ENCODE data around the gene UBE2V1. TPM values are rescaled to one million over a fixed set of nuclear protein-coding genes. Genes with fewer than 3 reads are reported as not detected.

The UBE2V1 gene
- total and polyA plus RNA-seq, 2 donors (not counting 3 experiments of a cell fraction or from before 2014, with no cell fraction given): 145 to 156 TPM

DNA sequence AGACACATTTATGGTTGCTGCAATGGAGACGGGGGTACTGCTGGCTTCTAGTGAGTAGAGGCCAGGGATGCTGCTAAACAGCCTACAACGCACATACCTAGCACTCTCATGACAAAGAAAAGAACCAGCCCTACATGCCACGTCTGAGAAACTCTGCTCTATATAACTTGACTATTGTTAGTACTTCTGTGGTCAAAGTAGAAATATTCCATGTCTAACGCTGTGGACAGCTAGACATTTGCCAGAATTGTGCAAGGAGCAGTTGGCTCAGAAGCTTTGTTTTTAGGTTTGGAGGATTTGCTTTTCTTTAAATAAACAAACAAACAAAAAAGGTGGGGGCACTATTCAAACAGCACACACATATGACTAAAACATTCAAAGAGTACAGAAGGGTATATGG lies 20.5 kb downstream of the UBE2V1 start:
- Histone ChIP-seq H4K20me1 (replicated peaks; ENCODE audit: control insufficient read depth, extremely low read depth, insufficient read depth, low read length) (no peaks in the 10 kb centered on the region), H3K9me3 (replicated peaks; ENCODE audit: control insufficient read depth, insufficient read depth, low read length) (no peaks in the 10 kb centered on the region), H2AFZ (ENCODE audit: low read depth, low read length) (no peak overlapping the region), H3K4me2 (ENCODE audit: insufficient read depth, low read length) (no peak overlapping the region), H3K36me3 (ENCODE audit: control insufficient read depth in 2 of 2, extremely low read depth in 1 of 2, insufficient read depth in 2 of 2, low read length in 2 of 2) (peaks cover 2 to 15% of the 10 kb centered on the region in 2 experiments), H3K27me3 (ENCODE audit: control insufficient read depth in 2 of 2, insufficient read depth in 2 of 2, low read length in 2 of 2) (no peaks in the 10 kb centered on the region), H3K4me3 (replicated peaks in 1 of 3; ENCODE audit: insufficient read depth in 1 of 3, low read depth in 1 of 3, low read length in 3 of 3) (no peak overlapping the region), H3K79me2 (ENCODE audit: control insufficient read depth, insufficient read depth, low read length) (peaks cover 77% of the 10 kb centered on the region), H3K4me1 (ENCODE audit: control insufficient read depth, extremely low read depth, insufficient read depth, low read length) (peaks cover 4% of the 10 kb centered on the region), H3K27ac (ENCODE audit: insufficient read depth, low read depth, low read length) (no peak overlapping the region), H3K9ac (replicated peaks; ENCODE audit: extremely low read depth, insufficient read depth, low read length) (no peak overlapping the region), H3K9me1 (replicated peaks; ENCODE audit: control insufficient read depth, extremely low read depth, insufficient read depth, low read length) (no peaks in the 10 kb centered on the region)
- ChIA-PET CTCF (interaction anchor here (0.9 to 1.7 kb wide), 5 partner anchors 21 to 113 kb away, joined by 3 to 7 read pairs (median 3); no protein-coding TSS in a partner anchor), POLR2A (interaction anchor here (1.2 kb wide), 1 partner anchor 20 kb away, joined by 3 read pairs; no protein-coding TSS in a partner anchor)
- TF ChIP-seq, protein P1, sequence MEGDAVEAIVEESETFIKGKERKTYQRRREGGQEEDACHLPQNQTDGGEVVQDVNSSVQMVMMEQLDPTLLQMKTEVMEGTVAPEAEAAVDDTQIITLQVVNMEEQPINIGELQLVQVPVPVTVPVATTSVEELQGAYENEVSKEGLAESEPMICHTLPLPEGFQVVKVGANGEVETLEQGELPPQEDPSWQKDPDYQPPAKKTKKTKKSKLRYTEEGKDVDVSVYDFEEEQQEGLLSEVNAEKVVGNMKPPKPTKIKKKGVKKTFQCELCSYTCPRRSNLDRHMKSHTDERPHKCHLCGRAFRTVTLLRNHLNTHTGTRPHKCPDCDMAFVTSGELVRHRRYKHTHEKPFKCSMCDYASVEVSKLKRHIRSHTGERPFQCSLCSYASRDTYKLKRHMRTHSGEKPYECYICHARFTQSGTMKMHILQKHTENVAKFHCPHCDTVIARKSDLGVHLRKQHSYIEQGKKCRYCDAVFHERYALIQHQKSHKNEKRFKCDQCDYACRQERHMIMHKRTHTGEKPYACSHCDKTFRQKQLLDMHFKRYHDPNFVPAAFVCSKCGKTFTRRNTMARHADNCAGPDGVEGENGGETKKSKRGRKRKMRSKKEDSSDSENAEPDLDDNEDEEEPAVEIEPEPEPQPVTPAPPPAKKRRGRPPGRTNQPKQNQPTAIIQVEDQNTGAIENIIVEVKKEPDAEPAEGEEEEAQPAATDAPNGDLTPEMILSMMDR (IDR thresholded peaks at IDR 0.05; ENCODE audit: extremely low read depth in 1 of 2, insufficient read depth in 1 of 2, low read depth in 1 of 2, low read length in 2 of 2): no peak
- TF ChIP-seq EZH2 (IDR thresholded peaks at IDR 0.05; ENCODE audit: borderline replicate concordance, low read depth, low read length, severe bottlenecking): no peak
- TF ChIP-seq GATA2 (IDR thresholded peaks at IDR 0.05; ENCODE audit: insufficient read depth, insufficient read length, low read depth, low read length): no peak
- FAIRE-seq: no peak
- dilution Hi-C loops (cut with MboI; ENCODE audit: extremely low pct_ligation_motif_present, low sequenced_read_pairs) (no loop called here), intact Hi-C loops (cut with micrococcal nuclease) (no loop called here)
- no peak for DNase-seq (ENCODE audit: low read depth, low spot score)
- BruUV-seq (replicated peaks): no TSS peak

DNA sequence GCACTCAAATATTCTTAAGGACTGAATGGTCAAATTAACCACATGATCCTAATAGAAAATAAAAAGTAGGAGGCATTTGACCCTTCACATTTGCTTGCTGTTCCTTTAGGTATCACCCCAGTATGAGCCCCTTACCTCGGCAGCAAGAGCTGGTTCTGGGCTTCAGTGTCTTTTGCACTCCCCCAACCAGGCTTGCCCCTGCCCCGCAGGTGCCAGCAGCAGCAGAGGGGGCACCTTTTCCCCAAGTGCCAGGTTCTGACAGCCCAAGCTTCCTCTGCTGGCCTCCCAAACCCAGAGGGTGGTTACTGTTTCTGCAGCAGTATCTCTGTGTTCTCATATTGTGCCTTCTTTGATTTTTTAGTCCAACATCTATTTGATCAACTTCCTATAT lies 23.2 kb downstream of the UBE2V1 start:
- DNase-seq (ENCODE audit: low read depth, low spot score): no peak
- no peak for FAIRE-seq
- no peak for TF ChIP-seq JUN (IDR thresholded peaks at IDR 0.05; ENCODE audit: borderline replicate concordance, insufficient read depth, insufficient read length, low read depth)
- TF ChIP-seq MYC (IDR thresholded peaks at IDR 0.05; ENCODE audit: low read depth, low read length): no peak
- TF ChIP-seq GATA2 (IDR thresholded peaks at IDR 0.05; ENCODE audit: insufficient read depth, insufficient read length, low read depth, low read length): no peak
- TF ChIP-seq POLR2A (IDR thresholded peaks at IDR 0.05; ENCODE audit: low read depth, low read length): no peak
- TF ChIP-seq FOS (IDR thresholded peaks at IDR 0.05; ENCODE audit: borderline replicate concordance, insufficient read depth, low read length): no peak
- TF ChIP-seq, protein P2, sequence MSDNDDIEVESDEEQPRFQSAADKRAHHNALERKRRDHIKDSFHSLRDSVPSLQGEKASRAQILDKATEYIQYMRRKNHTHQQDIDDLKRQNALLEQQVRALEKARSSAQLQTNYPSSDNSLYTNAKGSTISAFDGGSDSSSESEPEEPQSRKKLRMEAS (IDR thresholded peaks at IDR 0.05; ENCODE audit: insufficient read depth, insufficient read length): no peak
- TF ChIP-seq EZH2 (IDR thresholded peaks at IDR 0.05; ENCODE audit: borderline replicate concordance, low read depth, low read length, severe bottlenecking): no peak
- TF ChIP-seq, protein P1 (IDR thresholded peaks at IDR 0.05; ENCODE audit: extremely low read depth in 1 of 2, insufficient read depth in 1 of 2, low read depth in 1 of 2, low read length in 2 of 2): no peak
- no peak for TF ChIP-seq POLR2AphosphoS5 (IDR thresholded peaks at IDR 0.05; ENCODE audit: insufficient read depth, low read depth, low read length)
- Histone ChIP-seq H3K9ac (replicated peaks; ENCODE audit: extremely low read depth, insufficient read depth, low read length) (no peak overlapping the region), H2AFZ (ENCODE audit: low read depth, low read length) (no peak overlapping the region), H3K9me1 (replicated peaks; ENCODE audit: control insufficient read depth, extremely low read depth, insufficient read depth, low read length) (no peaks in the 10 kb centered on the region), H3K4me3 (replicated peaks in 1 of 3; ENCODE audit: insufficient read depth in 1 of 3, low read depth in 1 of 3, low read length in 3 of 3) (no peak overlapping the region), H3K36me3 (ENCODE audit: control insufficient read depth in 2 of 2, extremely low read depth in 1 of 2, insufficient read depth in 2 of 2, low read length in 2 of 2) (peaks cover 2 to 6% of the 10 kb centered on the region in 2 experiments), H4K20me1 (replicated peaks; ENCODE audit: control insufficient read depth, extremely low read depth, insufficient read depth, low read length) (no peaks in the 10 kb centered on the region), H3K27ac (ENCODE audit: insufficient read depth, low read depth, low read length) (no peak overlapping the region), H3K4me1 (ENCODE audit: control insufficient read depth, extremely low read depth, insufficient read depth, low read length) (peaks cover 23% of the 10 kb centered on the region), H3K9me3 (replicated peaks; ENCODE audit: control insufficient read depth, insufficient read depth, low read length) (no peaks in the 10 kb centered on the region), H3K27me3 (ENCODE audit: control insufficient read depth in 2 of 2, insufficient read depth in 2 of 2, low read length in 2 of 2) (no peaks in the 10 kb centered on the region), H3K79me2 (ENCODE audit: control insufficient read depth, insufficient read depth, low read length) (peaks cover 55% of the 10 kb centered on the region), H3K4me2 (ENCODE audit: insufficient read depth, low read length) (no peak overlapping the region)
- dilution Hi-C loops (cut with MboI; ENCODE audit: extremely low pct_ligation_motif_present, low sequenced_read_pairs): no loop called here
- intact Hi-C loops (cut with micrococcal nuclease): no loop called here
- POLR2A ChIA-PET: no interaction called here
- no TSS peak for BruUV-seq (replicated peaks)
- CTCF ChIA-PET: interaction anchor here (1.2 to 1.5 kb wide), 2 partner anchors 26 to 111 kb away, joined by 3 read pairs; no protein-coding TSS in a partner anchor

All from endothelial cell of umbilical vein (primary cell).